Measurements from ENCODE around the gene DNAJC19. TPM values are rescaled to one million over a fixed set of nuclear protein-coding genes. Genes with fewer than 3 reads are reported as not detected.

DNAJC19 gene
- total RNA-seq (10 to 100 TPM in 4 of 5 donors, 1 to 10 TPM in 1; 6.1 to 51.3 (median 40.2) TPM), polyA plus RNA-seq (10 to 100 TPM; 44.2 to 49.8 (median 46.4) TPM)
- long read RNA-seq, donor 1, transcript DNAJC19-202 (5 exons, 1,239 nt), result minor isoform, 6 of 28 reads
- long read RNA-seq, donor 1, transcript DNAJC19-201 (6 exons, 1,454 nt), result major isoform, 12 of 28 reads
- long read RNA-seq, donor 1, partial matches to known transcripts, result 0 of 28 reads
- long read RNA-seq, donor 1, other reads (novel, unspliced or antisense), result 0 of 28 reads
- long read RNA-seq, donor 2, transcript DNAJC19-201 (6 exons, 1,454 nt), result major isoform, 24 of 31 reads
- long read RNA-seq, donor 2, partial matches to known transcripts, result 0 of 31 reads
- long read RNA-seq, donor 2, other reads (novel, unspliced or antisense), result 0 of 31 reads
- long read RNA-seq, donor 3, transcript DNAJC19-201 (6 exons, 1,454 nt), result major isoform, 24 of 33 reads
- long read RNA-seq, donor 3, partial matches to known transcripts, result 0 of 33 reads
- long read RNA-seq, donor 3, other reads (novel, unspliced or antisense), result 0 of 33 reads
- long read RNA-seq, donor 4, transcript DNAJC19-201 (6 exons, 1,454 nt), result major isoform, 5 of 7 reads
- long read RNA-seq, donor 4, partial matches to known transcripts, result 0 of 7 reads
- long read RNA-seq, donor 4, other reads (novel, unspliced or antisense), result 0 of 7 reads
- long read RNA-seq, donor 5, transcript DNAJC19-202 (5 exons, 1,239 nt), result minor isoform, 9 of 51 reads
- long read RNA-seq, donor 5, transcript DNAJC19-201 (6 exons, 1,454 nt), result major isoform, 33 of 51 reads
- long read RNA-seq, donor 5, partial matches to known transcripts, result 0 of 51 reads
- long read RNA-seq, donor 5, other reads (novel, unspliced or antisense), result 0 of 51 reads
- long read RNA-seq, donor 6, result 0 reads
- long read RNA-seq, donor 7, transcript DNAJC19-202 (5 exons, 1,239 nt), result minor isoform, 6 of 51 reads
- long read RNA-seq, donor 7, transcript DNAJC19-201 (6 exons, 1,454 nt), result major isoform, 33 of 51 reads
- long read RNA-seq, donor 7, partial matches to known transcripts, result 5 of 51 reads
- long read RNA-seq, donor 7, other reads (novel, unspliced or antisense), result 0 of 51 reads
- long read RNA-seq, donor 8, transcript DNAJC19-202 (5 exons, 1,239 nt), result minor isoform, 12 of 68 reads
- long read RNA-seq, donor 8, transcript DNAJC19-201 (6 exons, 1,454 nt), result major isoform, 35 of 68 reads
- long read RNA-seq, donor 8, partial matches to known transcripts, result 6 of 68 reads
- long read RNA-seq, donor 8, other reads (novel, unspliced or antisense), result 0 of 68 reads
- long read RNA-seq, donor 9, transcript DNAJC19-201 (6 exons, 1,454 nt), result major isoform, 37 of 50 reads
- long read RNA-seq, donor 9, transcript DNAJC19-202 (5 exons, 1,239 nt), result minor isoform, 7 of 50 reads
- long read RNA-seq, donor 9, partial matches to known transcripts, result 0 of 50 reads
- long read RNA-seq, donor 9, other reads (novel, unspliced or antisense), result 0 of 50 reads
- long read RNA-seq, donor 10, transcript DNAJC19-201 (6 exons, 1,454 nt), result major isoform, 19 of 28 reads
- long read RNA-seq, donor 10, partial matches to known transcripts, result 0 of 28 reads
- long read RNA-seq, donor 10, other reads (novel, unspliced or antisense), result 0 of 28 reads

GRCh38 chr3:180989291-180990163 is at the start of gene DNAJC19:
Gene DNAJC19 (minus strand): TSS chr3:180989736. CDS start chr3:180989602, 134 bp downstream.
- WGBS, 5 donors, result 0 to 1% (median 0%) methylated on average over 34 to 43 of the region's 43 CpGs
- no peaks in the 10 kb centered on the region for H3K9me3 ChIP-seq
- peaks cover 15 to 43% (median 26%) of the 10 kb centered on the region in 4 donors for H3K4me1 ChIP-seq
- peaks cover 0 to 33% (median 32%) of the 10 kb centered on the region in 4 donors for H3K36me3 ChIP-seq
- DNase-seq, result peak; percentile 92 to 98
- peak within 1 kb of the TSS; percentile 68 to 87 (median 84) for H3K4me3 ChIP-seq
- intact Hi-C loops (cut with DNase I; ENCODE audit: low total_unique reads), result no loop called here
- peak in 1 of 7 experiments; percentile 9 for TF ChIP-seq CTCF (IDR thresholded peaks at IDR 0.05)
- peak; percentile 95 to 98 (median 96) for TF ChIP-seq POLR2AphosphoS5 (IDR thresholded peaks at IDR 0.05)
- no peak for TF ChIP-seq EP300 (IDR thresholded peaks at IDR 0.05)
- peak in 2 of 4 donors; percentile 42 to 82 for TF ChIP-seq POLR2A (IDR thresholded peaks at IDR 0.05)
- no peaks in the 10 kb centered on the region for H3K27me3 ChIP-seq
- peak within 1 kb of the TSS; percentile 81 to 91 (median 89) for H3K27ac ChIP-seq

- Histone ChIP-seq H3K4me1 (no peaks in the 10 kb centered on the region), H3K4me3 (no peak overlapping the region), H3K27me3 (no peaks in the 10 kb centered on the region), H3K9me3 (peaks cover 0 to 9% (median 3%) of the 10 kb centered on the region in 4 donors), H3K36me3 (no peaks in the 10 kb centered on the region), H3K27ac (no peak overlapping the region)
- DNase-seq, result no peak
- TF ChIP-seq CTCF (IDR thresholded peaks at IDR 0.05) (no peak), EP300 (IDR thresholded peaks at IDR 0.05) (no peak), POLR2AphosphoS5 (IDR thresholded peaks at IDR 0.05) (no peak), POLR2A (IDR thresholded peaks at IDR 0.05) (no peak)
- intact Hi-C loops (cut with DNase I; ENCODE audit: low total_unique reads), result no loop called here
Observed at GRCh38 chr3:181030948-181031347, 41.4 kb upstream of the DNAJC19 start.

GRCh38 chr3:181025204-181025603 is 35.7 kb upstream of the DNAJC19 start:
- Histone ChIP-seq H3K27ac (no peak overlapping the region), H3K4me1 (no peaks in the 10 kb centered on the region), H3K9me3 (peaks cover 0 to 30% (median 7%) of the 10 kb centered on the region in 4 donors), H3K27me3 (no peaks in the 10 kb centered on the region), H3K36me3 (no peaks in the 10 kb centered on the region), H3K4me3 (no peak overlapping the region)
- TF ChIP-seq CTCF (IDR thresholded peaks at IDR 0.05) (no peak), POLR2AphosphoS5 (IDR thresholded peaks at IDR 0.05) (no peak), POLR2A (IDR thresholded peaks at IDR 0.05) (no peak), EP300 (IDR thresholded peaks at IDR 0.05) (no peak)
- DNase-seq, result no peak
- intact Hi-C loops (cut with DNase I; ENCODE audit: low total_unique reads), result no loop called here

Data from stomach (tissue), 19 donors.